ENCODE measurements around the gene CFAP410.
A peak's percentile ranks its signal among the peaks of the same experiment; 100 is the strongest.

CFAP410 gene

GRCh38 chr21:44338971-44339910 lies at the start of gene CFAP410:
CFAP410 (minus strand) TSS chr21:44339390; CDS start chr21:44339194, 196 bp downstream.
- DNase-seq (ENCODE audit: low read depth, low spot score) = peak; percentile 86

- DNase-seq (ENCODE audit: low read depth, low spot score) = no peak
These were observed 45.8 kb upstream of the CFAP410 start for GRCh38 chr21:44384968-44385367.

- no peak for DNase-seq (ENCODE audit: low read depth, low spot score)
These were observed 44.0 kb upstream of the CFAP410 start for GRCh38 chr21:44383216-44383615.

- DNase-seq (ENCODE audit: low read depth, low spot score) = no peak
These were observed 43.3 kb upstream of the CFAP410 start for GRCh38 chr21:44382536-44382935.

GRCh38 chr21:44381874-44382273 lies 42.7 kb upstream of the CFAP410 start:
- DNase-seq (ENCODE audit: low read depth, low spot score) = no peak

GRCh38 chr21:44380876-44381275 lies 41.7 kb upstream of the CFAP410 start:
- DNase-seq (ENCODE audit: low read depth, low spot score) = no peak

- no peak for DNase-seq (ENCODE audit: low read depth, low spot score)
These were observed 41.0 kb upstream of the CFAP410 start for GRCh38 chr21:44379991-44380865.

GRCh38 chr21:44379515-44379848 lies 40.3 kb upstream of the CFAP410 start:
- DNase-seq (ENCODE audit: low read depth, low spot score) = no peak

- no peak for DNase-seq (ENCODE audit: low read depth, low spot score)
These were observed 39.7 kb upstream of the CFAP410 start for GRCh38 chr21:44378646-44379514.

GRCh38 chr21:44377922-44378645 lies 38.9 kb upstream of the CFAP410 start:
- DNase-seq (ENCODE audit: low read depth, low spot score) = no peak

GRCh38 chr21:44377201-44377921 lies 38.2 kb upstream of the CFAP410 start:
- DNase-seq (ENCODE audit: low read depth, low spot score) = no peak

GRCh38 chr21:44376606-44377005 lies 37.4 kb upstream of the CFAP410 start:
- no peak for DNase-seq (ENCODE audit: low read depth, low spot score)

- no peak for DNase-seq (ENCODE audit: low read depth, low spot score)
These were observed 36.6 kb upstream of the CFAP410 start for GRCh38 chr21:44375761-44376241.

- no peak for DNase-seq (ENCODE audit: low read depth, low spot score)
These were observed 36.1 kb upstream of the CFAP410 start for GRCh38 chr21:44375281-44375651.

GRCh38 chr21:44374601-44375280 lies 35.6 kb upstream of the CFAP410 start:
- no peak for DNase-seq (ENCODE audit: low read depth, low spot score)

- DNase-seq (ENCODE audit: low read depth, low spot score) = no peak
These were observed 33.4 kb upstream of the CFAP410 start for GRCh38 chr21:44372616-44373015.

GRCh38 chr21:44371596-44371995 lies 32.4 kb upstream of the CFAP410 start:
- no peak for DNase-seq (ENCODE audit: low read depth, low spot score)

GRCh38 chr21:44370786-44371410 lies 31.7 kb upstream of the CFAP410 start:
- no peak for DNase-seq (ENCODE audit: low read depth, low spot score)

Measured in brain pericyte (primary cell).